Chondrocyte (in vitro differentiated cells): ENCODE results near the gene RGS3. TPM values are rescaled to one million over a fixed set of nuclear protein-coding genes. Genes with fewer than 3 reads are reported as not detected.

ENCODE experiments used
- DNase-seq: peaks from one replicate; pipeline ENCODE4 v3.0.0; 2021; ENCODE audit warnings: mixed read lengths, low spot score
- H3K27ac Mint-ChIP-seq: one replicate; pipeline ENCODE4 v1.8.0; 2021; ENCODE audit warnings: mild to moderate bottlenecking, moderate library complexity, mixed read lengths; ENCODE audit not compliant: unreplicated experiment
- H3K27me3 Mint-ChIP-seq: 2 replicates; pipeline ENCODE4 v1.8.0; 2021; ENCODE audit warnings: low read depth, mixed read lengths
- H3K36me3 Mint-ChIP-seq: 2 replicates; pipeline ENCODE4 v1.8.0; 2021; ENCODE audit warnings: low read depth, mixed read lengths
- H3K4me1 Mint-ChIP-seq: 2 replicates; pipeline ENCODE4 v1.8.0; 2021; ENCODE audit warnings: low read depth, mild to moderate bottlenecking, mixed read lengths
- H3K4me3 Mint-ChIP-seq: one replicate; pipeline ENCODE4 v1.8.0; 2021; ENCODE audit warnings: mild to moderate bottlenecking, moderate library complexity, mixed read lengths; ENCODE audit not compliant: unreplicated experiment
- H3K9me3 Mint-ChIP-seq: 2 replicates; pipeline ENCODE4 v1.8.0; 2021; ENCODE audit warnings: low read depth, mixed read lengths
- total RNA-seq: library from RNA; stranded (reverse); gene quantifications from 3 replicates; pipeline ENCODE4 v1.2.1, GENCODE V29; 2021
- TF ChIP-seq, protein P1 (sequence below): fragments of 200-600 bp; sonication (generic); IDR thresholded peaks from 2 replicates; pipeline ENCODE4 v1.5.0; 2021; ENCODE audit warnings: antibody characterized with exemption, mild to moderate bottlenecking, moderate library complexity

The RGS3 gene
- total RNA-seq, 1 donor from 2014 or later: 55.2 TPM

DNA sequence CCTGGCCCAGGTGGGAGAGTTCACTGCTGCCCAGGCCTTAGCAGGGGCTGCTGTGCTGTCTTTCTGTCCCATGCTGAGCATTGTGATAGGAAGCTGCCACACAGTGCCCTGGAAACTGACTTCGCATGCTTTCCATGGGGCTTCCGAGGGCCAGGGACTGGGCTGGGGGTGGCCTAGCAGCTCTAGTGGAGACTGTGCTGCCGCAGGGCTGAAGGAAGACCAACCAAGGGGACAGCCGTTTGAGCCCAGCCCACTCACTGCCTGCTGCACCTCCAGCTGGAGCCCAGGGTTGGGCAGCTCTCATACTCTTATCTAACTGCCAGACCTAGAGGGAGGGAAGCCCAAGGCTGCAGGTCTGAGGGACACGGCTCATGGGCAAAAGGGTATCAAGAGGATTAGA lies 79.2 kb downstream of the RGS3 start:
- Mint-ChIP-seq H3K36me3 (no peaks in the 10 kb centered on the region), H3K27me3 (no peaks in the 10 kb centered on the region), H3K4me3 (no peak overlapping the region), H3K4me1 (peaks cover 6% of the 10 kb centered on the region), H3K27ac (no peak overlapping the region), H3K9me3 (no peaks in the 10 kb centered on the region)
- TF ChIP-seq, protein P1, sequence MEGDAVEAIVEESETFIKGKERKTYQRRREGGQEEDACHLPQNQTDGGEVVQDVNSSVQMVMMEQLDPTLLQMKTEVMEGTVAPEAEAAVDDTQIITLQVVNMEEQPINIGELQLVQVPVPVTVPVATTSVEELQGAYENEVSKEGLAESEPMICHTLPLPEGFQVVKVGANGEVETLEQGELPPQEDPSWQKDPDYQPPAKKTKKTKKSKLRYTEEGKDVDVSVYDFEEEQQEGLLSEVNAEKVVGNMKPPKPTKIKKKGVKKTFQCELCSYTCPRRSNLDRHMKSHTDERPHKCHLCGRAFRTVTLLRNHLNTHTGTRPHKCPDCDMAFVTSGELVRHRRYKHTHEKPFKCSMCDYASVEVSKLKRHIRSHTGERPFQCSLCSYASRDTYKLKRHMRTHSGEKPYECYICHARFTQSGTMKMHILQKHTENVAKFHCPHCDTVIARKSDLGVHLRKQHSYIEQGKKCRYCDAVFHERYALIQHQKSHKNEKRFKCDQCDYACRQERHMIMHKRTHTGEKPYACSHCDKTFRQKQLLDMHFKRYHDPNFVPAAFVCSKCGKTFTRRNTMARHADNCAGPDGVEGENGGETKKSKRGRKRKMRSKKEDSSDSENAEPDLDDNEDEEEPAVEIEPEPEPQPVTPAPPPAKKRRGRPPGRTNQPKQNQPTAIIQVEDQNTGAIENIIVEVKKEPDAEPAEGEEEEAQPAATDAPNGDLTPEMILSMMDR: no peak
- no peak for DNase-seq

DNA sequence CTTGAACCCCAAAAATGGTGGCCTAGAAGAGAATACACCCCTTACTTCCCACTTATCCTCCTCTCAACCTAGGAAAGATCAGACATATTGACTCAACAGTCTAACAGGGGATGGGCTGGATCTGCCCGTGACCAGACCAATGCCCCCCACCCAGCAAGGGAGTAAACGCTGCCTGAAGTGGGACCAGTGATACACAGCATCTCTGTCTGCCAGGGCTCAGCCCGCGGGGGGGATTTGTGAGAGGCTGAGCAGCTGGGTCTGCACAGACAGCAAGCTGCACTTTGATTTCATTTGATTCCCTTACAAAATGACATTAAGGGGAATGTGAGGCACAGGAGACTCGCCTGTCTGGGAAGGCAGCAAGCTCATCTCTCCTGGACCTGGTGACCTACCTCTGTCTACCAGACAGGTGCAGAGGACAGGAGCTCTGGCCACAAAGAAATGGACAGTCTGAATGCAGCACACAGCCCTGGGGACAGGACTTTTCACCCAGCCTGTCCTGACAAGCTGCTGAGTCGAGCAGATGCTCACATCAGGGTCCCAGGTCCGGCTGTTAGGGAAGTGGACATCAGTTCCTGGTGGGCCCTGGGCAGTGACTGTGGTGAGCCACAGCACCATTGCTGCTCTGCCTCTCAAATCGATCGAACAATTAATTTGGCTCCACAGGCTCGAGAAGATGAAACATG lies 79.9 kb downstream of the RGS3 start:
- H3K4me3 Mint-ChIP-seq: no peak overlapping the region

DNA sequence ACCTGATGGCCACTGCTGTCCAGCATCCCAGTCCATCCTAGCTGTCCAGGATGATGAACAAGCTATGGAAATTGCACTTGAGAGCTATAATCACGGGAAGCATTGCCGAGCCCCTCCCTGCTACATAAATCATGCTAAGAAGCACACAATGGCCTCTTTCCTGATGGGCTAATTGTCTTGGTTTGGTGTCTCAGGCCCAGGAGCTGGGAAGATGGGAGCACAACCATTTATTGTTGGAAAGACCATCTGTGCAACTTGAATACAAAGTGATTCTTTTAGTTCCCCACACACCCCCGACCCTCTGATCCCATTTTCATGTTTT lies 80.4 kb downstream of the RGS3 start:
- peaks cover 18% of the 10 kb centered on the region for H3K4me1 Mint-ChIP-seq
- TF ChIP-seq, protein P1: no peak
- H3K36me3 Mint-ChIP-seq: no peaks in the 10 kb centered on the region
- H3K27me3 Mint-ChIP-seq: no peaks in the 10 kb centered on the region
- H3K27ac Mint-ChIP-seq: no peak overlapping the region
- DNase-seq: no peak
- no peaks in the 10 kb centered on the region for H3K9me3 Mint-ChIP-seq
- no peak overlapping the region for H3K4me3 Mint-ChIP-seq

More for the DNA sequence above, 79.9 kb downstream of the RGS3 start:
- Mint-ChIP-seq H3K27ac (no peak overlapping the region), H3K36me3 (no peaks in the 10 kb centered on the region), H3K9me3 (no peaks in the 10 kb centered on the region), H3K27me3 (no peaks in the 10 kb centered on the region), H3K4me1 (peaks cover 13% of the 10 kb centered on the region)
- no peak for DNase-seq
- TF ChIP-seq, protein P1: no peak

DNA sequence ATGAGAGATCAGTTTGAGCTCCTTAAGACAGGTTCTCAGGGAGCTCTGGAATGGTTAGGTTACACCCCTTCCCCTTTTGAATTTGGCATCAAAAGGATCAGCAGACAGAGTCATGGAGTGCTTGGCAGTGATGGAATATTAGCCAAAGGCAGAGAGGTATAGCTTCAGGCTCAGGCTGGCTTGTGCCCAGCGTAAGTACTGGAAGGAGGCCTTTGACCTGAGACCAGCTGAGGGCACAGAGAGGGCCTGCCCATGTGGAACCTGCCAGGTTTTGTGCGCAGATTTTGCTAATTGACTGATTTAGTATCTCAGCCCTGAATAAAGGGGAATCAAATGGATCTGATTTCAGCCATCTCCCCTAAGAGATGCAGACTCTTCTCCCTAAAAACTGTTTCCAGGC lies 81.5 kb downstream of the RGS3 start:
- peaks cover 23% of the 10 kb centered on the region for H3K4me1 Mint-ChIP-seq
- DNase-seq: no peak
- H3K27ac Mint-ChIP-seq: no peak overlapping the region
- TF ChIP-seq, protein P1: no peak
- H3K36me3 Mint-ChIP-seq: no peaks in the 10 kb centered on the region
- H3K27me3 Mint-ChIP-seq: no peaks in the 10 kb centered on the region
- H3K4me3 Mint-ChIP-seq: no peak overlapping the region
- no peaks in the 10 kb centered on the region for H3K9me3 Mint-ChIP-seq

DNA sequence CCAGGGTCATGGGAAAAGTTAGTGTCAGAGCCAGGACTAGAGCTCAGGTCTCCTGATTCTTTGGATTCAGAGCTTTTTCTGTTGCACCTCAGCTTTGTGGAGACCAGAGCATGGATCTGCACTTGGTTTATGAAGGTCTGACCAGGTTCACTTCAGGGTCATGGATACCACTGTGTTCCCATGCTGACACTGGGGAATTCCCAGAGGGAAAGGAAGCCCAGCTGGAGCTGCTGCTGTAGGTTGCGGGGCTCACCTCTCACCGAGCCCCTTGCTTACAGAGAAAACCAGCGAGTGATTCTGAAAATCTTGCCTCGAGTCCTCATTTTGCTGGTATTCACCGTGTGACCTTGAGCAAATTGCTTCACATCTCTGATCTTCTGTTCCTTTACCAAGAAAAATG lies 83.0 kb downstream of the RGS3 start:
- no peak overlapping the region for H3K27ac Mint-ChIP-seq
- H3K27me3 Mint-ChIP-seq: no peaks in the 10 kb centered on the region
- peaks cover 19% of the 10 kb centered on the region for H3K4me1 Mint-ChIP-seq
- no peaks in the 10 kb centered on the region for H3K36me3 Mint-ChIP-seq
- no peak for DNase-seq
- no peaks in the 10 kb centered on the region for H3K9me3 Mint-ChIP-seq
- no peak overlapping the region for H3K4me3 Mint-ChIP-seq
- TF ChIP-seq, protein P1: no peak
